ENCODE data around the gene SLC15A5.

SLC15A5 gene

DNA sequence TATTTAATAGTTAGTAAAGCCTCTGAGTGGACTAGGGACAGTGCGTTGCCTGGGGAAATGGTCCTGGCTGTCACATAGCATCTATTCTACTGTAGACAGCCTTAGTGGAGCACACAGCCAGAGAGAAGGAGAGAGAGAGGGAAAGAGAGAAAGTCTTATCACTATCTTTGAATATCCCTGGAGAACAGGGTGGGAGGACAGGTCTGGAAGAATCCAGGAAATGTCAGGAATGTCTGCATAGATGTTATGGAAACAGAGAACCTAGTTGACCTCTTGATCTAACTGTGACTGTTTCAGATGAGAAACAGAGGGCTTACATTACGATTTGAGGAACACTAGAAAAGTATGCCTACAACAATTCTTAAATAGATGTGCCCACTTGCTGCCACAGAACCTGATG is 92.8 kb downstream of the SLC15A5 start:
- in situ Hi-C loops (cut with HindIII; ENCODE audit: low sequenced_read_pairs), result no loop called here

DNA sequence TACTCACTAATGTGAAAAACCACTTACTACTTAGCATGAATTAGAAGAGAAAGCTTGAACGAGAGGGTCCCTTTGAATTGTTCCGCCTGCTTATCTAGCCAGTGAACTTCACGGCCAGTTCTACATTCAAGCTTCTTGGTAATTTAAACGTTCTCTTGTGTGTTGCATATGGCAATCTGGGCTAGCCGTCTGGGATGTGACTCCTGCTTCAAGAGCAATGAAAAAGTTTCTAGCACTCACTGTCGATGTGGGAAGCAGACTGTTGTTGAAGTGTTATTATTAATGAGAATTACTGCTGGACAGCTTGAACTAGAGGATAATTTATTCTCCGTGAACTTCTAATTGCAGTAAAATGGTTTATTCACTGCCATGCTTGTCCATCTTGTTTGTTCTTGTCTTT is 93.9 kb downstream of the SLC15A5 start:
- in situ Hi-C loops (cut with HindIII; ENCODE audit: low sequenced_read_pairs), result no loop called here

DNA sequence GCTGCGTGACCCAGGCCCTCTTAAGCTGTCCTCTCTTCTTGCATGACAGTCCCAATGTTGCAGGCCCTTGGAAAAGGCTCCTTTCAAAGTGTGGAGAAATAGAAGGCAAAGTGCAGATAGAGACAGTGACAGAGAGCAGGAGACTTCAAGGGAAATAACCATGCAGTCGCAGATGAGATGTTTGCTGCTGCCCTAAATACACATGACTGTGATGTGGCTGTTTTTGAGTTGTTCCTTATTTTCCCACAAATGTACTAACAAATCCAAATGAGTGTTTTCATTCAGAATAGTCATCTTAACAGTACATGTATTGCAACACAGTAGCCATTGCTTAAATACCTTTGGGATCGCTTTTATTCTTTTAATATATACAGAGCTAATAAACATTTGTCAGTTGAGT is 101.6 kb downstream of the SLC15A5 start:
- in situ Hi-C loops (cut with HindIII; ENCODE audit: low sequenced_read_pairs), result no loop called here

DNA sequence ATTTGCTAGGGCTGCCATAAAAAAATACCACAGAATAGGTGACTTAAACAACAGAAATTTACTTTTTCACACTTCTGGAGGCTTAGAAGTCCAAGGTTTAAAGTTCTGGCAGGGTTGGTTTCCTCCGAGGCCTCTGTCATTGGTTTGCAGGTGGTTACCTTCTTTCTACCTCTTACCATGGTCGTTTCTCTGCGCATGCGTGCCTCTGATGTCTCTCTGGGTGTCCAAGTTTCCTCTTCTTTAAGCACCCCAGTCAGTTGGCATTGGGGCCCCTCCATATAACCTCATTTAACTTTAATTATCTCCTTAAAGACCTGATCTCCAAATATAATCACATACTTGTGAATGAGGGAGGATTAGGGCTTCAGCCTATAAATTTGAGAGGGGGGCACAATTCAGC is 103.2 kb downstream of the SLC15A5 start:
- in situ Hi-C loops (cut with HindIII; ENCODE audit: low sequenced_read_pairs), result no loop called here

DNA sequence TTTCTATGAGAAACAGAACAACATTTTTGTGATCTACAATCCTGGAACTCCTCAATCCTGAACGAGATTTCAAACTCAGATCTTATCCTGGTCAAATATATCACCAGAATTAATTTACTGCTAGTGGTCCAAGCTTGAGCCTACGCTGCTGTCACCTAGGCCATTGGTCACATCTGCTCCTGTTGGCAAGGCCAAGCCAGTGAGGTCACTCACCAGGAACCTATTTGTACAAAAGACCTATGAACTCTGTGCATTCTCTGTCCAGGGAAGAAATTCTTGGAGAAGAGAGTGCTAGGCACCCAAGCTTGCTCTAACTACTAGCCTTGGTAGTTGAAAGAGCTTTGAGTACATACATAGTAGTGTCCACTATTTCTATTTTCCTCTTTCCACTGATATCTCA is 106.1 kb downstream of the SLC15A5 start:
- in situ Hi-C loops (cut with HindIII; ENCODE audit: low sequenced_read_pairs), result no loop called here

DNA sequence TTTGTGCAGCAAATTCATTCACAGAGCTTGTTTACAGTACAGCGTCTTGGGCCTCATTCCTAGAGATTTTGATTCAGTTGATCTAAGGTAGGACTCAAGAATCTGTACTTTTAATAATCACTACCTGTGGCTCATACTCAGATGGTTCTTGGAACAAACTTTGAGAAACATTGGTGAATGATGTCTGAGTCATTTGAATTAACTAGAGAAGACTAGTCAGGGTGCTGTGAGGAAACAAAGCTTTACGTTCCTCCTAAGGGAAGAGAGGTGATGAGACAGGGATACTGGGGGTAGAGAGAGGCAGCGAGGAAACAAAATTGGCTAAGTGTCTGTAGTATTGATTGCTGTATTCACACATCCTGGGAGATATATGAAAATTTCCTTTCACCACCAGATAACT is 109.4 kb downstream of the SLC15A5 start:
- in situ Hi-C loops (cut with HindIII; ENCODE audit: low sequenced_read_pairs), result no loop called here

DNA sequence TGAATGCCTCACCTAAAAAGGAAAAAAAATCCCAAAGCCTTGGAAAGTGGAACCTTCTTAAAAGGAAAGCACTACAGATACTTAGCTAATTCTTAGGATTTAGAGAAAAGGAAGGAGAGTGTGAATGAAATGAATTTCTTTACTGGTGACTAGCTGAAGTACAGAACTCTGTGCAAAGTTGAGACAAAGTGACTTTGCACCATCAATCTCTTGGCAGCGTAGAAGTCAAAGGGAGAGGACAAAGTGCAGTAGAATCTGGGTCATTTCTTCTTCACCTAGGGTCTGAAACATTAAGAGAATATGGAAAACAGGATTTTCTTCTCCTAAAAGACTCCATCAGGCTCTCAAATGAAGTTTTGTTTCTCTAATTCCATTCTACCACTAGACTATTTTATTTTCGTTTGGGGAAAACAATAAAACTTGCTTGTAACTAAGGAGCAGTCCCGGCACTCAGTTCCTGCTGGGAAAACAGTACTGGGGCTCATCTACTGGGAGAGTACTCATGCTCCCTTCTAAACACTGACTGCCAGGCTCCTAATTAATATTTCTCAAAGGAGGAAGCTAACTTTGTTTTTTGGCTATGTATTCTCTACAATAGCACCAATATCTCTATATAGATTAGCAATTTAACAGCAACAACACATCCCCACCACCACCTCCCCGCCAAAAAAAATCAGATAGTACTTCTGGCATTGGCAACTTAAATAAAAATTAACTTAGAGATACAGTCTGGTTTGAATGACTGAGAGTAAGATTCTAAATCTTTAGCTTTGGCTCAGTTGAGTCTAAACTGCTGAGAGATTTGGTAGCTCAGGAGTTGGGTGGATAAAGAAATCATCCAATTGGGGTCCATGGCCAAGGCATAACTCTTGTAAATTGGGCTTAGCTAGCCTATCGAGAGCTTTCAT is 110.7 kb downstream of the SLC15A5 start:
- in situ Hi-C loops (cut with HindIII; ENCODE audit: low sequenced_read_pairs), result no loop called here

DNA sequence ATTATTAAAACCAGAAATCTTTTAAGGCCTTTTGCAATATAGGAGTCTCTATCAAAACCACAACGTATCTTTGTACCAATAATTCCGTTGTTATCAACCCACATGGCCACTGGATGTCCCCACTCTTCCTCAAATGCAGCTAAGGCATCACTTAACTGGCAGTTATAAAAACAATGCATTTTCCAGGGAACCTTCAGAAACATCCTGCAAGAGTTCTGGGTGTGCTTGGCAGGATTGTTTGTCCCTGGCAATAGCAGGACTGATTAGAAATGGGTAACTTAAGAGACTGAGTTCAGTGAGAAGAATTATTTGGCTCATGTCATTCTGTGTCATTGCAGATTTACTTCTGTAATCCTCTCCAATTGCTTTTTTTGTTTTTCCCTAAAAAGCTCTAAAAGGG is 112.0 kb downstream of the SLC15A5 start:
- in situ Hi-C loops (cut with HindIII; ENCODE audit: low sequenced_read_pairs), result no loop called here

DNA sequence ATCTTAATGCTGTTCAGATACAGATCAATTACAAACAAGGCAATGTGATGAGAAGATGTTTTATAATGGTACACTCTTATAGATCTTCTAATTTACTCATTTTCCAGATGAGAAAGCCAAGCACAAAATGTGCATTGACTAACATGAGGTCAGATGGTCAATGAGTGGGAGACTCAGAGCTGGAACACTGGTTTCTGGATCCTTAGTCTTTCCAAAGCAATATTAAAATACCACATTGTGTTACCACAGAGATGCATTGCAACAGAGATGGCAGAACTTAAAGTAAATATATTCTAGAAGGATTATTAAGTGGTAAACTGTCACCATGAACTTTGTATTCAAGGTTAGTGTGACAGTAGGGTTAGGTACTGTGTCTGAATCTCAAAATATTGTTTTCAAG is 113.6 kb downstream of the SLC15A5 start:
- in situ Hi-C loops (cut with HindIII; ENCODE audit: low sequenced_read_pairs), result no loop called here

DNA sequence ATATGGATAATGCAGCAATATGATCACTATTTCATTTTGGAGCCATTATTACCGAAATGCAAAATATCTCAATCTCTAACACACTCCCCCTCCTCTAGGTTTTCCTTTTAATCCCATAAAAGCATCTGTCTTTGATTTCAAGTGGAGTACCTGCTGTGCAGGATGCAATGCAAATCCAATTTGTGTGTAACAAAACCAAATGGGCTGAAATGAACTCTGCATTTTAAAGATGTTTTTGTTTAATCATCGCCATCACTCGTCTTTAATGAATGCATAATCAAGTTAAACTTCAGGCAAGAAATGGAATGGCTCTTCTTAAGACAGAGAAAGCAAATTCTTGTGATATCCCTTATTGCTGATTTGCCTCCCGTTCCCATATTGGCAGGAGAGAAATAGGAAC is 114.3 kb downstream of the SLC15A5 start:
- in situ Hi-C loops (cut with HindIII; ENCODE audit: low sequenced_read_pairs), result no loop called here

DNA sequence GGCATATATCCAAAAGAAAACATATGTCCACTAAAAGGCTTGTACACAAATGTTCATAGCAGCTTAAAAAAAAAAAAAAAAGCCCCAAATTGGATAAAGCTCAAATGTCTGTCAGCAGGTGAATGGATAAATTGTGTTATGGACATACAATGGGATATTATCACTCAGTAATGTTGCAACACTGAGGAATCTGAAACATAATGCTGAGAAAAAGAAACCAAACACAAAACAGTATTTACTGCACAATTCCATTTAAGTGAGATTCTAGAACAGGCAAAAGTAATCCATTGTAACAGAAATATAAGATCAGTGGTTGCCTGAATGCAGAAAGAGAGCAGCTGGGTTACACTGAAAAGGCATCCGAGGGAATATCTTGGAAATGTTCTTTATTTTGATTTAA is 117.9 kb downstream of the SLC15A5 start:
- in situ Hi-C loops (cut with HindIII; ENCODE audit: low sequenced_read_pairs), result no loop called here

DNA sequence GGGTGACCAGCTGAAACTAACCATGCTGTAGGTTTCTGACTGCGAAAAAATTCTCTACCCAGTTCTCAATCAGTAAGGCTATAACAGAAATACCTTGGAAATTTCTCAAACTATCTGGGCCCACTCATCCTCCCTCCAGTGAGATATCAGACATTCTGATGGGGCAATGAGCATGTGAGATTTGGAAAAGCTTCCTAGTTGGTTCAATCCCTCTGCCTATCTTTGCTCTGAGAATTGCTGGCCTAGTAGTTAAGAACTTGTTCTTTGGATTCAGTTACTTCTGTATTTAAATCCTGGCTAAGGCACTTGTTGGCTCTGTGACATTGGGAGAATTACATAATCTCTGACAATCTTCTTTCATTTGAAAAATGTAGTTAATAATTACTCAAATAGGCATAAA is 119.4 kb downstream of the SLC15A5 start:
- in situ Hi-C loops (cut with HindIII; ENCODE audit: low sequenced_read_pairs), result no loop called here

DNA sequence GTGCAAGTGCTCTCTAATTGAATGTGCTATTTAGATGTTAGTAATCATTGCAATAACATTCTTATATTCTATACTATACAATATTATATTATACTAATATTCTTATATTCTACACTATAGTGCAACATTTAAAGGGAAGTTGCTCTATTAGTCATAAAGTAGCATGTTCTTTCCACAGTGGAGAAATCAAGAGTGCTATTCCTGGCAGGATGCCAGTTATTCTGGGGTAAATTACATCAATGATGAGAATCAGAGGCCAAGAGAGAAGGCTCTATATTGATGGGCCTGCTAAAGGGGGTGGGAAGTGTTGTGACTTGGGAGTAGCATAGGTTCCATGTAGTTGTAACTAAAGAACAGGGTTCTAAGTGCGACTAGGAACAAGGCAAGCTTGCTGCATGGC is 121.5 kb downstream of the SLC15A5 start:
- in situ Hi-C loops (cut with HindIII; ENCODE audit: low sequenced_read_pairs), result no loop called here

DNA sequence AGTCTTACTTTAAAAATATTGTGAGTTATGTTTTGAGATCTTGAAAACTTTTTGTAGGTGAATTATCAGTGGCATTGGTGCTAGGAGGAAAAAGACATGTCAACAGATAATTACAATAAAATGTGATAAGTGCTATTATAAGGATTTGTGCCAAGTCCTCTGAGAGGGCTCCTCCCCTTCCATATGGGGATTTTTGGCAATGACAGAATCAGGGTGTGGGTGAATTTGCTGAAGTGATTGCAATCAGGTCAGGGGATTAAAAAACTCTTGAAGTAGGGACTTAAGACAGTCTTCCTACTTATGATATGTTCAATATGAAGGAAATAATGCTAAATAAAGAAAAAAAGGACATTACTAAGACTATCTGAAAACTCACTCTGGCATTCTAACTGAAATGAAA is 122.5 kb downstream of the SLC15A5 start:
- in situ Hi-C loops (cut with HindIII; ENCODE audit: low sequenced_read_pairs), result no loop called here

DNA sequence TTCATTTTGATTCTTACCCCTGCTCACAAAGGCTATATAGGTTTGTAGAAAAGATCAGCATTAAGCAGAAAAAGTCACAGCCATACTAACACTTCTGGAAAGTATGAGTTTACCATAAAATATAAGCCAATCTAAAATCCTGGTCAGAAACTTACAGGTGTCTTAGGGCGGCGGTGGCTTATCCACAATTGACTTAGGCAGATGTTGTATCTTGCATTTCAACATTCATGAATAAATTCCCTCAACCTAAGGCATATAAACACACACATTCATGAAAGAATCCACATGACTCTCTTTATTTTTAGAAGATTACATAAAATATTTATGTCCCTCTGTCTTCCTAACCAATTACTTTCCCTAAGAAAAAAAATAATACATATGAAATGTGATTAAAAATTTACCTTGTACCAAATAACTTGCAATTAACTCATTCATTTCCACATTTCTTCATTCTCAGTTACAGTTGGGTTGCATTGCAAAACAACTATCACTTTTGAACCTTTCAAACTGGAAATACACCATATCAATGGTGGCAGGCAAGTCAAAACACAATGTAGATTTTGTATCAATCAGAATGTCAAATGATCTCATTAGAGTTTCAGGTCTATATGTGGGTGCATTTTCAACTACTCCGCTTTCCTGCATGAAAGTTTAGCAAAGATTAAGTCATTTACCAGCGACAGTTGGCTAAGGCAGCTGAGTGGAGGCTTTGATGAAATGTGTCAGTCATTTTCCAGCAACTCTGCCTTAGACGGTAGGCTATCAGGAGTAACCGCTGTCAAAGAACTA is 124.4 kb downstream of the SLC15A5 start:
- in situ Hi-C loops (cut with HindIII; ENCODE audit: low sequenced_read_pairs), result no loop called here

DNA sequence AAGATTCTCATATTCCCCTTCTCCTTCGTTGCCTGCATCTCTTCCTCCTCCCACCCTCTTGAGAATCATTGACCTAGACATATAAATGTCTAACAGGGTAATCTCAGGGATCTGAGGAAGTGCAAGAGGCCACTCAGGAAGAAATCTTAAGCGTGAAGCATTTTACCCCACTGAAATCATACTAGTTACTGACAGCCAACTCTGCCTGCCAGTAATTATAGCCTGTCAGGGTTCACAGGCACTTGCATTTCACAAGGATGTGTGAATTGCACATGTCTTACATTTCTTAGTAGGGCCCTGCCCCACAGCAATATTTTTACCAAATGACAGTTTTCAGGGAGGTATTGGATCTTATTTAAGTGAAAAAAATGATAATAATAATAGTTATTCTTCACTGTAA is 127.2 kb downstream of the SLC15A5 start:
- in situ Hi-C loops (cut with HindIII; ENCODE audit: low sequenced_read_pairs), result no loop called here

DNA sequence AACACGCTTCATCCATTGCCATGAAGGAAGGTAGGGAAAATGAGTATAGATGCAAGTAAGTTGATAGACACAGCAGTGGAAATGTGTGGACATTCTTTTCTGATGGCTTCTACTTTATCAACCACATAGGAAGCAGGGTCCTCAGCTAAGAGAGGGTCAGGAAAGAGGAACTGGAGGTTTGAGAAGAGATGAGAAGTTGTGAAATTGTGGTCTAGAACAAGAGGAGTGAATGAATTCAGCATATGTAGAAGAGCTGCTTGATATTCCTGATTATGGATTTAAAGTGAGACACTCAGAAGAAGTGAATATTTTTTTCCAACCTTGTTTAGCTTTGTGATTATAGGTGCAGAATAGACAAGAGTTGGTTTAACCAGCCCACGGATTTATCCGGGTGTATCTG is 128.5 kb downstream of the SLC15A5 start:
- in situ Hi-C loops (cut with HindIII; ENCODE audit: low sequenced_read_pairs), result no loop called here

Measured in endothelial cell of hepatic sinusoid (primary cell).